ENCODE results near the gene KCTD8. TPM values are rescaled to one million over a fixed set of nuclear protein-coding genes. Genes with fewer than 3 reads are reported as not detected.

The KCTD8 gene
- total RNA-seq, 2 experiments from 2014 or later = not detected

GRCh38 chr4:44161756-44162155 is 286.9 kb downstream of the KCTD8 start:
- TF ChIP-seq CTCF (IDR thresholded peaks at IDR 0.05) = no peak
- CTCF ChIA-PET = no interaction called here
- ATAC-seq (no peak), DNase-seq (no peak)
- intact Hi-C loops (cut with micrococcal nuclease) = no loop called here
- H3K36me3 Mint-ChIP-seq (ENCODE audit: low read depth) = no peaks in the 10 kb centered on the region
- H3K4me1 Mint-ChIP-seq (ENCODE audit: low read depth) = no peaks in the 10 kb centered on the region
- no peak overlapping the region for H3K27ac Mint-ChIP-seq
- no peak overlapping the region for H3K4me3 Mint-ChIP-seq
- no peaks in the 10 kb centered on the region for H3K27me3 Mint-ChIP-seq
- peaks cover 4% of the 10 kb centered on the region for H3K9me3 Mint-ChIP-seq
- POLR2A ChIA-PET = no interaction called here

GRCh38 chr4:44160776-44161367 is 287.7 kb downstream of the KCTD8 start:
- no peaks in the 10 kb centered on the region for H3K27me3 Mint-ChIP-seq
- CTCF ChIA-PET = no interaction called here

GRCh38 chr4:44159991-44160390 is 288.6 kb downstream of the KCTD8 start:
- no peak for TF ChIP-seq CTCF (IDR thresholded peaks at IDR 0.05)
- ChIA-PET CTCF (no interaction called here), POLR2A (no interaction called here)
- Mint-ChIP-seq H3K4me3 (no peak overlapping the region), H3K9me3 (no peaks in the 10 kb centered on the region), H3K27ac (no peak overlapping the region), H3K36me3 (ENCODE audit: low read depth) (no peaks in the 10 kb centered on the region), H3K4me1 (ENCODE audit: low read depth) (no peaks in the 10 kb centered on the region), H3K27me3 (no peaks in the 10 kb centered on the region)
- intact Hi-C loops (cut with micrococcal nuclease) = no loop called here
- ATAC-seq (no peak), DNase-seq (no peak)

More at GRCh38 chr4:44160776-44161367, 287.7 kb downstream of the KCTD8 start:
- no peaks in the 10 kb centered on the region for H3K4me1 Mint-ChIP-seq (ENCODE audit: low read depth)
- no peak overlapping the region for H3K4me3 Mint-ChIP-seq
- ATAC-seq (no peak), DNase-seq (no peak)
- H3K36me3 Mint-ChIP-seq (ENCODE audit: low read depth) = no peaks in the 10 kb centered on the region
- intact Hi-C loops (cut with micrococcal nuclease) = no loop called here
- POLR2A ChIA-PET = no interaction called here
- TF ChIP-seq CTCF (IDR thresholded peaks at IDR 0.05) = no peak
- no peak overlapping the region for H3K27ac Mint-ChIP-seq
- peaks cover 4% of the 10 kb centered on the region for H3K9me3 Mint-ChIP-seq

GRCh38 chr4:44157611-44158277 is 290.9 kb downstream of the KCTD8 start:
- no peak for TF ChIP-seq CTCF (IDR thresholded peaks at IDR 0.05)
- Mint-ChIP-seq H3K4me3 (no peak overlapping the region), H3K27me3 (no peaks in the 10 kb centered on the region), H3K36me3 (ENCODE audit: low read depth) (no peaks in the 10 kb centered on the region), H3K9me3 (peaks cover 3% of the 10 kb centered on the region), H3K4me1 (ENCODE audit: low read depth) (no peaks in the 10 kb centered on the region), H3K27ac (no peak overlapping the region)
- DNase-seq (no peak), ATAC-seq (no peak)
- POLR2A ChIA-PET = no interaction called here
- intact Hi-C loops (cut with micrococcal nuclease) = no loop called here
- CTCF ChIA-PET = no interaction called here

- no peaks in the 10 kb centered on the region for H3K36me3 Mint-ChIP-seq (ENCODE audit: low read depth)
- ChIA-PET CTCF (no interaction called here), POLR2A (no interaction called here)
- peaks cover 9% of the 10 kb centered on the region for H3K9me3 Mint-ChIP-seq
- no peak overlapping the region for H3K4me3 Mint-ChIP-seq
- no peak for TF ChIP-seq CTCF (IDR thresholded peaks at IDR 0.05)
- ATAC-seq = no peak
- no peaks in the 10 kb centered on the region for H3K4me1 Mint-ChIP-seq (ENCODE audit: low read depth)
- no peak overlapping the region for H3K27ac Mint-ChIP-seq
- no peak for DNase-seq
- H3K27me3 Mint-ChIP-seq = no peaks in the 10 kb centered on the region
- intact Hi-C loops (cut with micrococcal nuclease) = no loop called here
Observed at GRCh38 chr4:44150091-44150576, 298.5 kb downstream of the KCTD8 start.

Measured in activated CD8-positive, alpha-beta T cell treated with anti-CD3 and anti-CD28 coated beads for 36 hours (primary cell).